NOMO-1 treated with dmso at 0.1 percent for 144 hours (cell line): ENCODE measurements around the gene IKZF1.

Source experiments
- DNase-seq: peaks from one replicate; lab custom pipeline; 2025; ENCODE audit not compliant: unreplicated experiment; lab: John Stamatoyannopoulos, UW

The IKZF1 gene

GRCh38 chr7:50282813-50283605 is 21.5 kb upstream of the IKZF1 start:
- no peak for DNase-seq

- no peak for DNase-seq
Measured at GRCh38 chr7:50283731-50284130, 20.8 kb upstream of the IKZF1 start.

- no peak for DNase-seq
Measured at GRCh38 chr7:50284296-50284695, 20.2 kb upstream of the IKZF1 start.

GRCh38 chr7:50285269-50285668 is 19.2 kb upstream of the IKZF1 start:
- no peak for DNase-seq

GRCh38 chr7:50287129-50287528 is 17.4 kb upstream of the IKZF1 start:
- DNase-seq, result no peak

GRCh38 chr7:50292165-50292757 is 12.3 kb upstream of the IKZF1 start:
- no peak for DNase-seq

GRCh38 chr7:50292763-50293162 is 11.8 kb upstream of the IKZF1 start:
- no peak for DNase-seq

- no peak for DNase-seq
Measured at GRCh38 chr7:50293509-50294179, 10.9 kb upstream of the IKZF1 start.

- no peak for DNase-seq
Measured at GRCh38 chr7:50295133-50295532, 9.4 kb upstream of the IKZF1 start.

GRCh38 chr7:50296799-50297198 is 7.7 kb upstream of the IKZF1 start:
- no peak for DNase-seq

- DNase-seq, result no peak
Measured at GRCh38 chr7:50298811-50299562, 5.5 kb upstream of the IKZF1 start.

GRCh38 chr7:50300336-50300735 is 4.2 kb upstream of the IKZF1 start:
- no peak for DNase-seq

- DNase-seq, result no peak
Measured at GRCh38 chr7:50302486-50303334, 1.8 kb upstream of the IKZF1 start.

- peak; percentile 29 for DNase-seq
Measured at GRCh38 chr7:50303335-50304128, 984 bp upstream of the IKZF1 start.

- no peak for DNase-seq
Measured at GRCh38 chr7:50304911-50305582, 531 bp downstream of the IKZF1 start.

- no peak for DNase-seq
Measured at GRCh38 chr7:50305583-50306493, 1.3 kb downstream of the IKZF1 start.

GRCh38 chr7:50306494-50307367 is 2.2 kb downstream of the IKZF1 start:
- DNase-seq, result no peak
